GM18507 (cell line): ENCODE results near the gene HTR4.

Source experiments
- DNase-seq: peaks from one replicate; pipeline ENCODE4 v3.0.0; 2011; ENCODE audit warnings: low read depth; ENCODE audit not compliant: insufficient read length; ENCODE audit errors: extremely low spot score
- FAIRE-seq: peaks from 2 replicates; lab custom pipeline; 2011; peaks lifted over from hg19 to GRCh38; lab: Jason Lieb, UNC

The HTR4 gene

GRCh38 chr5:148620696-148621095 is 33.6 kb downstream of the HTR4 start:
- FAIRE-seq, result no peak

DNA sequence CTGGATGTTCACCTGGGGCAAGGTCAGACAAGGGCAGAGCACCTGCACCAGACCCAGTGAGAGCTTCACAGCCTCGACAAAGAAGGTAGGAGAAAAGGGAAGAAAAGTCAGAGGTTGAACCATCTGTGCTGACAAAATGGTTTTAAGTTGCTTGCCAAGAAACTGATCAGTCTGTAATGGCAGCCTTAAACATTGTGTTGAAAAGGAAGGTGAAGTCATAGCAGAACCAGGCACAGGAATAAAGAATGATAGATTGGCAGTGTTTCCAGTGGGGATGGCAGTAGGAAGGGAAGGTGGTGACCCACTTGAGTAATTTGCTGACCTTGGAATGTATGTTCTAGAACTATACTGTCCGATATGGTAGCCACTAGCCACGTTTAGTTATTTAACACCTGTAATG is 34.2 kb downstream of the HTR4 start:
- no peak for DNase-seq

More at GRCh38 chr5:148620696-148621095, 33.6 kb downstream of the HTR4 start:
- DNase-seq, result no peak

GRCh38 chr5:148619484-148619883 is 34.8 kb downstream of the HTR4 start:
- no peak for FAIRE-seq
- no peak for DNase-seq

More for the DNA sequence above, 34.2 kb downstream of the HTR4 start:
- no peak for FAIRE-seq

DNA sequence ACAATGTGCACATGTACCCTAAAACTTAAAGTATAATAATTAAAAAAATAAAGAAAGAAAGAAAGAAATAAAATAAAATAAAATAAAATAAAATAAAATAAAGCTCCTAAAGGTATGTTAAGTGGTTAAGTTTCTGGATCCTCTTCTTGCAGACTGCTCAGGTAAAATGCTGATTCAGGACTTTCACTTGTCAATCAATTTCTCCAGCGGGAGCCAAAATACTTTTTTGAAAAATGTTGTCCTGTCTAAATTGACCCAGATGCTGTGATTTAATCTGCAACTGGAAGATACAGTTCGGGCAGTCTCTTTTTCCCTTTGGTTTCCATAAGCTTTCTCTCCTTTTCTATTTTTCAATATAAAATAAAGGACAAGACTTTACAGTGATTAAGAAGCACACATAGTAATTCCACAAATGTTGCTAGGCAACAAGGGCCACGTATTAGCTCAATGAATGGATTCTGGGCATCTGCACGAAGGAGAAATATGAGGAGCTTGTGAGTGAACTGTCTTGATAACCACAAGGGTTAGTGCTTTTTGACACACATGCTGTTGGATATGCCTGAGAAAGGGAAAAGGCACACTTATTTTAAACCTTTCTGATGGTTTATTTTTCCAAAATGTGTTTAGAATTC is 38.6 kb downstream of the HTR4 start:
- FAIRE-seq, result no peak
- no peak for DNase-seq

GRCh38 chr5:148607406-148607805 is 46.9 kb downstream of the HTR4 start:
- DNase-seq, result no peak
- no peak for FAIRE-seq

DNA sequence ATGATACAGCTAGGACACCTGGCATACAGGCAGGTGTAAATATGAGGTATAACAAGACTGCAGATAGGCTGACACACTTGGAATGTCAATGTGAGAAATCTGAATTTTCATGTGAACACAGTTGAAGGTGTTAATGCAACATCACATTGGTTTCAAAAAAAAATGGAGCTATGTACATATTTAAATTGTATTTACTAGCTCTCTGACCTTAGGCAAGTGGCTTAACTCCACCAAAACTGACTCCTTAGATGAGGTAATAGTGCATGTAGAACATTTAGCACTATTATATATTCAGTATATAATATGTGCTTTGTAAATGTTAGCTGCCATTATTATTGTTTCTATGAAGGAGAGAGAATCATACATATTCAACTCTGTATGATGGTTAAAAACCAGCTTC is 48.0 kb downstream of the HTR4 start:
- DNase-seq, result no peak
- no peak for FAIRE-seq

GRCh38 chr5:148599187-148599586 is 55.1 kb downstream of the HTR4 start:
- DNase-seq (no peak), FAIRE-seq (no peak)

- DNase-seq (no peak), FAIRE-seq (no peak)
Measured at GRCh38 chr5:148595697-148596096, 58.6 kb downstream of the HTR4 start.

- DNase-seq, result no peak
Measured at GRCh38 chr5:148586796-148587195, 67.5 kb downstream of the HTR4 start.

GRCh38 chr5:148585988-148586387 is 68.3 kb downstream of the HTR4 start:
- no peak for DNase-seq
- FAIRE-seq, result no peak

More at GRCh38 chr5:148586796-148587195, 67.5 kb downstream of the HTR4 start:
- FAIRE-seq, result no peak

- FAIRE-seq (no peak), DNase-seq (no peak)
Measured at GRCh38 chr5:148584103-148584502, 70.2 kb downstream of the HTR4 start.

DNA sequence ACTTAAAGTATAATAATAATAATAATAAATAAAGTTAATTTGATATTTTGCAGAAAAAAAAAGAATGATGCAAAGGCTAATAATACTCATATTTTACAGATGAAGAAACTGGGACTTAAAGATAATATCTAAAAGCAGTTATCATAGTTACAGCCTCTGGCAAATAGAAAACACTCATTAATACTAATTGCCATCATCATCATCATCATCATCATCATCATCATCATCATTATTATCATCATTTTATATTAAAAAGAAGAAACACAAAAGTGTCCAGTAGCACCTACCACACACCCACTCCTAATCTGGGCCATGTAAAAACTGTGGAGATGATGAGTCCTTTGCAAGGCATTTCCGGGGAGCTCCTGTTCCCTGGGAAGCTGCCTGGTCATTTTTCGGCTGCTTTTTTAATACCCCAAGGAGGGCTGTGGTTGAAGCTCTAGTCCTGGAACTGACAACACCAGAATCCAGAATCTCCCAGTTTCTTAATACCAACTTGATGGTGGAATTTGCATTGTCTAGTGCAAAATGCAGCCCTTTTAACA is 70.8 kb downstream of the HTR4 start:
- no peak for FAIRE-seq
- no peak for DNase-seq

GRCh38 chr5:148574167-148574566 is 80.2 kb downstream of the HTR4 start:
- DNase-seq, result no peak
- FAIRE-seq, result no peak

DNA sequence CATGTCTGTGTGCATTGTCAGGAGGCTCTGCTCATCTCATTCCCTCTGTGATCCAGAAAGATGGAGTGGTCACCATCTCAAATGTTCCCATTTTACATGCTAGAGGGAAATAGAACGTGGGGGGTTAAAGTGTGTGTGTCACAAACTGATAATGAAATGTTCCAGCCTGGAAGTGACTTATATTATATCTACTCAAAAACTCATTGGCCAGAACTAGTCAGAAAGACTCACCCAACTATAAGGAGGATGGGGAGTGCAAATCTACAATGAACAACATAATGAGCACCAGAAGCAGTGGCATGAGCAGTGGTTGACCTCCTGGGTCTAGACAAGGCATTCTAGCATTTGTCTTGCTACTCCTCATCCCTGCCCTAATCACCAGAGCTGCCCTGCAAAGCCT is 81.0 kb downstream of the HTR4 start:
- DNase-seq (no peak), FAIRE-seq (no peak)

GRCh38 chr5:148569948-148570347 is 84.4 kb downstream of the HTR4 start:
- DNase-seq (no peak), FAIRE-seq (no peak)

GRCh38 chr5:148565148-148565547 is 89.2 kb downstream of the HTR4 start:
- no peak for FAIRE-seq
- DNase-seq, result no peak

GRCh38 chr5:148563021-148563420 is 91.3 kb downstream of the HTR4 start:
- FAIRE-seq, result no peak
- DNase-seq, result no peak

GRCh38 chr5:148561801-148562311 is 92.5 kb downstream of the HTR4 start:
- DNase-seq (no peak), FAIRE-seq (no peak)

- no peak for DNase-seq
- no peak for FAIRE-seq
Measured at GRCh38 chr5:148559461-148559860, 94.9 kb downstream of the HTR4 start.

- DNase-seq (no peak), FAIRE-seq (no peak)
Measured at GRCh38 chr5:148558892-148559291, 95.4 kb downstream of the HTR4 start.

- FAIRE-seq (no peak), DNase-seq (no peak)
Measured at GRCh38 chr5:148556835-148557234, 97.5 kb downstream of the HTR4 start.
